Breast epithelium (tissue), 4 donors: ENCODE results near the gene ERC1. TPM values are rescaled to one million over a fixed set of nuclear protein-coding genes. Genes with fewer than 3 reads are reported as not detected.

ENCODE experiments used
- DNase-seq, 2 donors: peaks; one replicate each; pipeline ENCODE4 v3.0.0-alpha.2; 2019; ENCODE audit warnings: low spot score in 2 of 2
- H3K27ac ChIP-seq, 2 donors: fragments of 200-600 bp; sonication (generic) in 1 of 2; one replicate each; pipeline ENCODE4 v1.5.1; 2016 to 2019; ENCODE audit warnings: mild to moderate bottlenecking in 1 of 2
- H3K27me3 ChIP-seq, 2 donors: fragments of 200-600 bp; sonication (generic) in 1 of 2; one replicate each; pipeline versions ENCODE4 v1.5.1 to v1.6.0; 2017 to 2019; ENCODE audit warnings: control low read depth in 1 of 2, mild to moderate bottlenecking in 1 of 2
- H3K36me3 ChIP-seq: fragments of 200-600 bp; one replicate; pipeline ENCODE4 v1.5.1; 2019
- H3K4me1 ChIP-seq, 2 donors: fragments of 200-600 bp; sonication (generic); one replicate each; pipeline ENCODE4 v1.5.1; 2016 to 2019; ENCODE audit warnings: control low read depth in 1 of 2
- H3K4me3 ChIP-seq, 3 donors: fragments of 200-600 bp; sonication (generic); 1 replicate in 2 of 3; 2 replicates in 1 of 3; pipeline ENCODE4 v1.5.1; 2016 to 2019; ENCODE audit warnings: mild to moderate bottlenecking in 3 of 3, moderate library complexity in 2 of 3
- H3K9me3 ChIP-seq, 2 donors: fragments of 200-600 bp; sonication (generic) in 1 of 2; one replicate each; pipeline ENCODE4 v1.5.1; 2016 to 2019; ENCODE audit warnings: control low read depth in 1 of 2
- POLR2A ChIP-seq: fragments of 450-650 bp; IDR thresholded peaks from one replicate; pipeline ENCODE4 v1.6.1; 2016; ENCODE audit warnings: antibody characterized with exemption, mild to moderate bottlenecking, moderate library complexity
- POLR2AphosphoS5 ChIP-seq, 3 donors: sonication (generic); formaldehyde crosslinking; IDR thresholded peaks; one replicate each; pipeline ENCODE4 v1.6.1; 2017; ENCODE audit warnings: antibody characterized with exemption in 3 of 3
- intact Hi-C: fragments of 100-400 bp; cut with DNase I; formaldehyde crosslinking; loops from one replicate; pipeline ENCODE4 v1.15.1; 2023; ENCODE audit warnings: low total_unique reads
- total RNA-seq, 3 donors: library from RNA; depleted of rRNA; stranded (reverse); fragments of >200 nt; gene quantifications; one replicate each; pipeline ENCODE4 v1.1.0, GENCODE V29; 2016
- TF ChIP-seq, protein P1 (sequence below), 3 donors: fragments of 450-650 bp; IDR thresholded peaks; one replicate each; pipeline ENCODE4 v1.5.1; 2016 to 2017; ENCODE audit warnings: antibody characterized with exemption in 3 of 3, mild to moderate bottlenecking in 3 of 3, moderate library complexity in 3 of 3

Gene ERC1
- total RNA-seq, 3 donors from 2014 or later: 47.4 to 63.4 (median 52.8) TPM

DNA sequence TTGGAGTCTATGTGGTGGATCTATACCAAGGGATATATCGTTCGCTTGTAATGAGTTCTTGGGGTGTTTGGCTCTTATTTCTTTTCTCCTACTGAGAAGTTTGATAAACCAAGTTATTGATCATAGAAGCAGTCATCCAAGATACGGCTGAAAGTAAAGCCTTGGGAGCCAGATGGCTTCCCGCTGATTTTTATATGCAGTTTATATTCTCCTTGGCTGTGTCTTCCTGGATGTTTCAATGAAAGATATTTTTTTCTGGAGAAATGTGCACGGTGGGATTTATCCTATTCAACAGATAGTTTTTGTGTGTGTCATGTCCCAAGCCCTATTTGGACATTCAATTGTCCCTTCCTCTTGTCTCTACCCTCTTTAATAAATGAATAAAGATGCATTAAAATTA is 289.0 kb downstream of the ERC1 start:
- intact Hi-C loops: no loop called here

DNA sequence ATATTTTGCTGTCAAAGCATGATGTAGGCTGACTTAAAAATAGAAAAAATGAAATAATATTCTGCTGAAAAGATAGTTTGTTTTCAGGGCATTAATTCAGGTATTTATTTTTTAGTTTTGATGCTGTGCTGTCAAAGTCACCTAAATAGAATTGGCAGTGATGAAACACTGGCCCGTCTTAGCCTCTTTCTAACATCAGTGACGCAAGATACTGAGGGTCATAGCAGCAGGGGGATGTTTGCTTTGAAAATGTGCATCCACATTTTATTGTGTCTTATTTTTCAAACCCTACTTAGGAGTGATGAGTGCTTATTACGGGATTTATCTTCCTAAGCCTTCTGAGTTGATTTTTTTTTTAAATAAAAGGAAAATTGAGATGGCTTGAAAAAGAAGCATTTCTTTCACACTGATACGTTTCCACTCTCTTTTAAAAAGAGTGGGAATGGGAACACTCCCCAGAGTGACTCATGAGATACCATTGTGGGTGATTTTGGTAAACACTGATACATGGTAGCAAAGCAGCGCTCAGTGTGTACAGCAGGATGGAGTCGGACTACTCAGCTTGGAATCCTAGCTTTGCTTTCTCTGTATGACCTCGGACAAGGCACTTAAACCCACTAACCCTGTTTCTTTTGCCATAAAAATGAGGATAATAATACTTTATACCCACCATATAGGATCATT is 290.8 kb downstream of the ERC1 start:
- no peak overlapping the region for H3K4me3 ChIP-seq
- no peak for DNase-seq
- intact Hi-C loops: no loop called here
- H3K36me3 ChIP-seq: no peaks in the 10 kb centered on the region
- H3K27me3 ChIP-seq: no peaks in the 10 kb centered on the region
- TF ChIP-seq, protein P1, sequence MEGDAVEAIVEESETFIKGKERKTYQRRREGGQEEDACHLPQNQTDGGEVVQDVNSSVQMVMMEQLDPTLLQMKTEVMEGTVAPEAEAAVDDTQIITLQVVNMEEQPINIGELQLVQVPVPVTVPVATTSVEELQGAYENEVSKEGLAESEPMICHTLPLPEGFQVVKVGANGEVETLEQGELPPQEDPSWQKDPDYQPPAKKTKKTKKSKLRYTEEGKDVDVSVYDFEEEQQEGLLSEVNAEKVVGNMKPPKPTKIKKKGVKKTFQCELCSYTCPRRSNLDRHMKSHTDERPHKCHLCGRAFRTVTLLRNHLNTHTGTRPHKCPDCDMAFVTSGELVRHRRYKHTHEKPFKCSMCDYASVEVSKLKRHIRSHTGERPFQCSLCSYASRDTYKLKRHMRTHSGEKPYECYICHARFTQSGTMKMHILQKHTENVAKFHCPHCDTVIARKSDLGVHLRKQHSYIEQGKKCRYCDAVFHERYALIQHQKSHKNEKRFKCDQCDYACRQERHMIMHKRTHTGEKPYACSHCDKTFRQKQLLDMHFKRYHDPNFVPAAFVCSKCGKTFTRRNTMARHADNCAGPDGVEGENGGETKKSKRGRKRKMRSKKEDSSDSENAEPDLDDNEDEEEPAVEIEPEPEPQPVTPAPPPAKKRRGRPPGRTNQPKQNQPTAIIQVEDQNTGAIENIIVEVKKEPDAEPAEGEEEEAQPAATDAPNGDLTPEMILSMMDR (IDR thresholded peaks at IDR 0.05): no peak
- TF ChIP-seq POLR2A: no peak
- no peak for TF ChIP-seq POLR2AphosphoS5 (IDR thresholded peaks at IDR 0.05)
- H3K9me3 ChIP-seq: no peaks in the 10 kb centered on the region
- H3K27ac ChIP-seq: peak overlapping the region in 1 of 2 donors; percentile 32
- no peaks in the 10 kb centered on the region for H3K4me1 ChIP-seq

More for the DNA sequence above, 289.0 kb downstream of the ERC1 start:
- H3K4me3 ChIP-seq: no peak overlapping the region
- no peaks in the 10 kb centered on the region for H3K4me1 ChIP-seq
- H3K36me3 ChIP-seq: no peaks in the 10 kb centered on the region
- no peak for DNase-seq
- H3K9me3 ChIP-seq: no peaks in the 10 kb centered on the region
- no peaks in the 10 kb centered on the region for H3K27me3 ChIP-seq
- no peak for TF ChIP-seq POLR2A
- no peak overlapping the region for H3K27ac ChIP-seq

DNA sequence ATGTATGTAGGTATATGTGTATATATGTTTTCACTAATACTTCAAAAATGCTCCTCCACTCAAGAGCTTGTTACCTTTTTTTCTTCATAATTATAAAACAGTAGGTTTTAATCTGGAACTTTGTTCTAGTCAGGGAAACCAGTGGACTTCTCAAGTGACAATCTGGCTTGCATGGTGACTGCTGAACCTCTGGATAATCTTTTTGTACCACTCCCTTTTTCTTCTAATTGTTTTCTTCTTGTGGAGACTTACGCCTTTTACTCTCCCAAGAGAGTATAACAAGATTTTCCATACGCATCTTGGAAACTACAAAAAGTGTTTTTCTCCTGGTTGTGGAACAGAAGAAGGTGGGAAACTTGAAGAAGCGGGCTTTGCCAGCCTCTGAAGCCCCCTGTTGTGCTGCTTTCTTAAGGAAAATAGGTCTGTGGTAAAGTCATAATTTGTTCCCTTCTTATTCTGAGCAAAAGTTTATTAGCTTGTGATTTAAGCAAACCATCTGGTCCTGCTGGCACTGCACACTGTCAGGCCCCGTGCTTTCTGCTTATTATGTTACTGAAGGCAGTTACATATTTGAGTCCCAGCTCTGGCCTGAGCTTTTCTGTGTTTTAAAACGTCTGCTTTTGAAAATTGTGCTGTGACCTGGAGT is 291.8 kb downstream of the ERC1 start:
- H3K36me3 ChIP-seq: no peaks in the 10 kb centered on the region
- H3K27me3 ChIP-seq: no peaks in the 10 kb centered on the region
- H3K4me3 ChIP-seq: no peak overlapping the region
- no peaks in the 10 kb centered on the region for H3K9me3 ChIP-seq
- TF ChIP-seq, protein P1 (IDR thresholded peaks at IDR 0.05): no peak
- TF ChIP-seq POLR2A (no peak), POLR2AphosphoS5 (IDR thresholded peaks at IDR 0.05) (no peak)
- no peak for DNase-seq
- H3K27ac ChIP-seq: peak overlapping the region in 1 of 2 donors; percentile 10
- no peaks in the 10 kb centered on the region for H3K4me1 ChIP-seq
- intact Hi-C loops: no loop called here

DNA sequence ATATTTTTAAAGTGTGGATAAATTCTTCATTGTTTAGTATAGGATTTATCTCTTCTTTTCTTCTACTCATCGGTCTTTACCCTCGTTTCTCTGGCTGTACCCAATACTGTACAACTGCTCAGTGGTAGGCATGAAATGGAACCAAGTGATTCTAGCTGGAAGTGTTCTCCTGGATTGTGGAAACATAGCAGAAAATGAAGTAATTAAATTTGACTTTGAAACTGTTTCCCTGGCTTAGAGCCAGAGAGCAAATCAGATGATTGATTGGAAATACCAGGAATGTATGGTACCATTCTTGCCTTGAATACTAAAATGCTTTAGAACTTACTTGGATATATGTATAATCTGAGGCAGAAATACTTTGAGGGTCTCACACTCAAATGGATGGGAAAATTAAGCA is 292.3 kb downstream of the ERC1 start:
- no peaks in the 10 kb centered on the region for H3K27me3 ChIP-seq
- TF ChIP-seq POLR2A (no peak), POLR2AphosphoS5 (IDR thresholded peaks at IDR 0.05) (no peak)
- TF ChIP-seq, protein P1 (IDR thresholded peaks at IDR 0.05): no peak
- H3K9me3 ChIP-seq: no peaks in the 10 kb centered on the region
- H3K36me3 ChIP-seq: no peaks in the 10 kb centered on the region
- intact Hi-C loops: no loop called here
- H3K27ac ChIP-seq: no peak overlapping the region
- no peaks in the 10 kb centered on the region for H3K4me1 ChIP-seq
- no peak for DNase-seq
- no peak overlapping the region for H3K4me3 ChIP-seq

DNA sequence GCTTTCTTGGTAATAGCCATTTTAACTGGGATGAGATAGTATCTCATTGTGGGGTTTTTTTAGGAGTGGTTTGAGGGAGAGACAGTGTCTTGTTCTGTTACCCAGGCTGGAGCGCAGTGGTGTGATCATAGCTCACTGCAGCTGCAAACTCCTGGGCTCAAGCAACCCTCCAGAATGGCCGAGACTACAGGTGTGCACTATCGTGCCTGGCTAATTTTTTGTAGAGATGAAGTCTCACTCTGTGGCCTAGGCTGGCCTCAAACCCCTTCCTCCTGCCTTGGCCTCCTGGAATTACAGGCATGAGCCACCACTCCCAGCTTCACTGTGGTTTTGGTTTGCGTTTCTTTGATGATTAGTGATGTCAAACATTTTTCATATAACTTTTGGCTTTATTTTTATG is 293.6 kb downstream of the ERC1 start:
- no peak for DNase-seq
- Histone ChIP-seq H3K4me1 (no peaks in the 10 kb centered on the region), H3K4me3 (no peak overlapping the region), H3K36me3 (no peaks in the 10 kb centered on the region), H3K9me3 (no peaks in the 10 kb centered on the region), H3K27ac (no peak overlapping the region), H3K27me3 (no peaks in the 10 kb centered on the region)
- TF ChIP-seq, protein P1 (IDR thresholded peaks at IDR 0.05): no peak
- TF ChIP-seq POLR2AphosphoS5 (IDR thresholded peaks at IDR 0.05): no peak
- no peak for TF ChIP-seq POLR2A
- intact Hi-C loops: no loop called here
